ENCODE results near the gene PDLIM7. TPM values are rescaled to one million over a fixed set of nuclear protein-coding genes. Genes with fewer than 3 reads are reported as not detected.

The PDLIM7 gene
- total and polyA plus RNA-seq, 2 of the 8 experiments (the other 6 are each of a cell fraction or from before 2014, with no cell fraction given): 67.3 to 94.2 TPM

- Histone ChIP-seq H2AK5ac (ENCODE audit: low read depth, low read length) (no peak overlapping the region), H3K79me1 (ENCODE audit: low read depth, low read length) (peaks cover 2% of the 10 kb centered on the region; the same call in 1 of the 2 replicates), H4K20me1 (replicated peaks in 1 of 2; ENCODE audit: control insufficient read depth in 1 of 2, insufficient read depth in 2 of 2, low read length in 2 of 2) (peaks cover 5 to 11% of the 10 kb centered on the region in 2 experiments), H3K79me2 (ENCODE audit: control insufficient read depth in 1 of 2, insufficient read depth in 2 of 2, low read length in 2 of 2) (no peaks in the 10 kb centered on the region), H3K23me2 (ENCODE audit: low read depth, low read length) (no peaks in the 10 kb centered on the region), H3K56ac (replicated peaks; ENCODE audit: insufficient read length, low read depth, low read length) (no peak overlapping the region), H2BK15ac (ENCODE audit: low read length) (no peak overlapping the region), H3K9ac (replicated peaks in 1 of 4; ENCODE audit: extremely low read depth in 1 of 4, low read depth in 3 of 4, low read length in 3 of 4) (no peak overlapping the region), H3K4me1 (replicated peaks in 1 of 4; ENCODE audit: control insufficient read depth in 3 of 4, insufficient read depth in 4 of 4, low read length in 3 of 4) (no peaks in the 10 kb centered on the region; a peak in 1 of 7 replicates), H3K14ac (ENCODE audit: insufficient read length) (no peak overlapping the region), H2BK5ac (ENCODE audit: low read depth, low read length) (no peak overlapping the region), H3K9me3 (ENCODE audit: insufficient read depth in 2 of 2, low read depth in 1 of 2, low read length in 1 of 2) (no peaks in the 10 kb centered on the region), H3K4me2 (ENCODE audit: insufficient read depth in 1 of 2, low read depth in 2 of 2, low read length in 2 of 2) (no peak overlapping the region), H3K27ac (ENCODE audit: low read depth, low read length) (no peak overlapping the region), H2BK120ac (replicated peaks; ENCODE audit: low read depth, low read length) (no peak overlapping the region), H2AFZ (ENCODE audit: low read length) (no peak overlapping the region), H4K91ac (replicated peaks; ENCODE audit: insufficient read length, low read length) (no peak overlapping the region), H4K8ac (ENCODE audit: extremely low read depth, insufficient read depth, low read length) (no peak overlapping the region), H3K4me3 (ENCODE audit: extremely low read depth in 1 of 4, insufficient read depth in 2 of 4, low read depth in 3 of 4, low read length in 4 of 4) (no peak overlapping the region), H3K27me3 (replicated peaks in 1 of 4; ENCODE audit: control insufficient read depth in 3 of 4, extremely low read depth in 1 of 4, insufficient read depth in 3 of 4, low read length in 3 of 4) (no peaks in the 10 kb centered on the region), H2BK12ac (ENCODE audit: low read depth, low read length) (no peak overlapping the region), H2BK20ac (ENCODE audit: low read length) (no peak overlapping the region), H3K4ac (replicated peaks; ENCODE audit: insufficient read length, low read depth, low read length) (no peak overlapping the region), H3K23ac (ENCODE audit: insufficient read length) (no peak overlapping the region), H3K18ac (ENCODE audit: extremely low read depth, low read length) (no peak overlapping the region), H3K36me3 (ENCODE audit: control insufficient read depth in 2 of 4, insufficient read depth in 4 of 4, low read length in 3 of 4) (peaks cover 10 to 38% (median 20%) of the 10 kb centered on the region in 4 experiments), H4K5ac (ENCODE audit: insufficient read length, low read depth, low read length) (no peak overlapping the region)
- FAIRE-seq (no peak), DNase-seq (ENCODE audit: low read depth in 1 of 2, low spot score in 2 of 2) (no peak)
- TF ChIP-seq POLR2AphosphoS5 (IDR thresholded peaks at IDR 0.05; ENCODE audit: low read depth, low read length) (0 out of 2 replicates have a peak, but pooled peaks have one; percentile 36), NANOG (IDR thresholded peaks at IDR 0.05; ENCODE audit: insufficient read depth, low read depth, low read length, poor library complexity, severe bottlenecking) (no peak), BRCA1 (IDR thresholded peaks at IDR 0.05; ENCODE audit: low read depth, low read length) (no peak), SP2 (IDR thresholded peaks at IDR 0.05; ENCODE audit: low read length) (no peak), HDAC2 (IDR thresholded peaks at IDR 0.05; ENCODE audit: borderline replicate concordance in 1 of 2, low read depth in 2 of 2, low read length in 2 of 2) (no peak), CEBPB (IDR thresholded peaks at IDR 0.05; ENCODE audit: low read depth, low read length) (no peak), HDAC6 (IDR thresholded peaks at IDR 0.05; ENCODE audit: low read depth, low read length) (no peak)
- POLR2A ChIA-PET (ENCODE audit: partially characterized antibody): interaction anchor here (0.8 to 67.5 kb wide), 3 partner anchors 3 to 33 kb away, joined by 4 to 3349 read pairs (median 3349); partner anchors contain the start of genes DBN1, DOK3, PDLIM7 and PRR7
- 93% methylated on average over 9 of the region's 9 CpGs; no CpG with 5 or more reads in 1 of the 2 experiments for WGBS, 2 experiments (ENCODE audit: extremely low coverage in 1 of 2, insufficient coverage in 1 of 2, insufficient read length in 1 of 2, insufficient replicate concordance in 2 of 2, low coverage in 1 of 2, low lambda C conversion rate in 2 of 2, missing lambda C conversion rate in 1 of 2)
- CTCF ChIA-PET (ENCODE audit: partially characterized antibody): interaction anchor here (10.4 kb wide), 1 partner anchor 9 kb away, joined by 162 read pairs; the partner anchor contains the start of gene PDLIM7
These were observed 14.4 kb downstream of the PDLIM7 start for GRCh38 chr5:177483042-177483441.

All from H1 (cell line).